Measurements from ENCODE around the gene SUN5. TPM values are rescaled to one million over a fixed set of nuclear protein-coding genes. Genes with fewer than 3 reads are reported as not detected.

SUN5 gene
- total and polyA plus RNA-seq, 2 experiments from 2014 or later = not detected

- TF ChIP-seq CTCF (IDR thresholded peaks at IDR 0.05; ENCODE audit: poor library complexity) (no peak), EZH2phosphoT487 (IDR thresholded peaks at IDR 0.05; ENCODE audit: low read depth, severe bottlenecking, unreplicated experiment) (no peak), EZH2 (IDR thresholded peaks at IDR 0.05; ENCODE audit: borderline replicate concordance) (no peak)
- H3K79me2 ChIP-seq = no peaks in the 10 kb centered on the region
- H2AFZ ChIP-seq = no peak overlapping the region
- H3K9me2 ChIP-seq (replicated peaks; ENCODE audit: insufficient read depth) = no peaks in the 10 kb centered on the region
- DNase-seq (ENCODE audit: low spot score) = no peak
- peaks cover 47% of the 10 kb centered on the region for H3K27me3 ChIP-seq
- H4K20me1 ChIP-seq (ENCODE audit: insufficient read depth, poor library complexity, severe bottlenecking) = no peaks in the 10 kb centered on the region
- H3K9me3 ChIP-seq (ENCODE audit: low read depth) = no peaks in the 10 kb centered on the region
- no peak overlapping the region for H3K27ac ChIP-seq
- H3K4me3 ChIP-seq = no peak overlapping the region
- 79% methylated on average over 12 of the region's 12 CpGs for WGBS (ENCODE audit: low lambda C conversion rate, missing lambda C conversion rate)
- H3K36me3 ChIP-seq (replicated peaks; ENCODE audit: insufficient read depth, low read depth) = no peaks in the 10 kb centered on the region
- no peak overlapping the region for H3K4me2 ChIP-seq
- H3K4me1 ChIP-seq (ENCODE audit: insufficient read depth) = no peaks in the 10 kb centered on the region
These were observed 9.6 kb upstream of the SUN5 start for GRCh38 chr20:33013701-33014326.

- Histone ChIP-seq H3K27ac (no peak overlapping the region), H3K9me2 (replicated peaks; ENCODE audit: insufficient read depth) (no peaks in the 10 kb centered on the region), H2AFZ (no peak overlapping the region), H3K4me1 (ENCODE audit: insufficient read depth) (no peaks in the 10 kb centered on the region), H3K79me2 (no peaks in the 10 kb centered on the region), H3K36me3 (replicated peaks; ENCODE audit: insufficient read depth, low read depth) (no peaks in the 10 kb centered on the region), H4K20me1 (ENCODE audit: insufficient read depth, poor library complexity, severe bottlenecking) (no peaks in the 10 kb centered on the region), H3K4me3 (no peak overlapping the region), H3K4me2 (no peak overlapping the region), H3K27me3 (peaks cover 47% of the 10 kb centered on the region), H3K9me3 (ENCODE audit: low read depth) (no peaks in the 10 kb centered on the region)
- TF ChIP-seq CTCF (IDR thresholded peaks at IDR 0.05; ENCODE audit: poor library complexity) (no peak), EZH2 (IDR thresholded peaks at IDR 0.05; ENCODE audit: borderline replicate concordance) (no peak), EZH2phosphoT487 (IDR thresholded peaks at IDR 0.05; ENCODE audit: low read depth, severe bottlenecking, unreplicated experiment) (no peak)
- DNase-seq (ENCODE audit: low spot score) = no peak
- 88% methylated on average over 15 of the region's 15 CpGs for WGBS (ENCODE audit: low lambda C conversion rate, missing lambda C conversion rate)
These were observed 8.3 kb upstream of the SUN5 start for GRCh38 chr20:33012327-33013189.

GRCh38 chr20:33010674-33011449 is 6.6 kb upstream of the SUN5 start:
- 88% methylated on average over 8 of the region's 8 CpGs for WGBS (ENCODE audit: low lambda C conversion rate, missing lambda C conversion rate)
- H3K36me3 ChIP-seq (replicated peaks; ENCODE audit: insufficient read depth, low read depth) = no peaks in the 10 kb centered on the region
- H3K4me1 ChIP-seq (ENCODE audit: insufficient read depth) = no peaks in the 10 kb centered on the region
- H3K79me2 ChIP-seq = no peaks in the 10 kb centered on the region
- peaks cover 39% of the 10 kb centered on the region for H3K27me3 ChIP-seq
- H3K9me2 ChIP-seq (replicated peaks; ENCODE audit: insufficient read depth) = no peaks in the 10 kb centered on the region
- no peak overlapping the region for H3K27ac ChIP-seq
- no peaks in the 10 kb centered on the region for H3K9me3 ChIP-seq (ENCODE audit: low read depth)
- no peak overlapping the region for H2AFZ ChIP-seq
- no peak overlapping the region for H3K4me3 ChIP-seq
- no peak for TF ChIP-seq EZH2phosphoT487 (IDR thresholded peaks at IDR 0.05; ENCODE audit: low read depth, severe bottlenecking, unreplicated experiment)
- no peak for TF ChIP-seq CTCF (IDR thresholded peaks at IDR 0.05; ENCODE audit: poor library complexity)
- no peak for TF ChIP-seq EZH2 (IDR thresholded peaks at IDR 0.05; ENCODE audit: borderline replicate concordance)
- no peak overlapping the region for H3K4me2 ChIP-seq
- DNase-seq (ENCODE audit: low spot score) = no peak
- H4K20me1 ChIP-seq (ENCODE audit: insufficient read depth, poor library complexity, severe bottlenecking) = no peaks in the 10 kb centered on the region

Data from hepatocyte (in vitro differentiated cells).